GM18519 (cell line): ENCODE measurements around the gene CFAP119.

ENCODE experiments used
- ATAC-seq: cut with Tn5 transposase; IDR thresholded peaks from one replicate; pipeline ENCODE4 v1.9.1; 2021; ENCODE audit warnings: mild to moderate bottlenecking, moderate library complexity; ENCODE audit not compliant: unreplicated experiment, low FRiP score

CFAP119 gene

DNA sequence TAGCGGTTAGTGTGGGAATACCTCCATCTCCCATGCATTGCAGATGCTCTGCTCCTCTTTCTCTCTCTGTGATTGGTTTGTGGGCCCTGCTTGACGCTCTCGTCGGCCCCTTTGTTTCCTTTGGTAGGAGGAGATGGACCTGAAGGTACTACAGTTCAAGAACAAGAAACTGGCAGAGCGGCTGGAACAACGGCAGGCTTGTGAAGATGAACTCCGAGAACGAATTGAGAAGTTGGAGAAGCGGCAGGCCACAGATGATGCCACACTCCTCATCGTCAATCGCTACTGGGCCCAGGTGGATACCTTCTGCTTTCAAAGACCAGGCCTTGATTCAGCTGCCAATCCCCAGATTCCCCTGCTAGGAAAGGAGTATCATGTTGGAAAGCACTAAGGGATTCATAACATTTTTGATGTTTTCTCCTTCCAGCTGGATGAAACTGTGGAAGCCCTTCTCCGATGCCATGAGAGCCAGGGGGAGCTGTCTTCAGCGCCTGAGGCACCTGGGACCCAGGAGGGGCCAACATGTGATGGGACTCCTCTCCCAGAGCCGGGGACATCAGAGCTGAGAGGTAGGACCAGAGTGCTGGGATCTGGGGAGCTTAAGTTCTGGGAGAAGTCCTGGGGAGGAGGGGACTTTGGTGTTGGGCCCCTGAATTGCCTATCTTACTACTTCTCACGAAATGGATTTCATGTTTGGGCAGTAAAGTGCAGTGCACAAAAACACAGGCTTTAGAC is 1.3 kb upstream of the CFAP119 start:
- no peak for ATAC-seq

DNA sequence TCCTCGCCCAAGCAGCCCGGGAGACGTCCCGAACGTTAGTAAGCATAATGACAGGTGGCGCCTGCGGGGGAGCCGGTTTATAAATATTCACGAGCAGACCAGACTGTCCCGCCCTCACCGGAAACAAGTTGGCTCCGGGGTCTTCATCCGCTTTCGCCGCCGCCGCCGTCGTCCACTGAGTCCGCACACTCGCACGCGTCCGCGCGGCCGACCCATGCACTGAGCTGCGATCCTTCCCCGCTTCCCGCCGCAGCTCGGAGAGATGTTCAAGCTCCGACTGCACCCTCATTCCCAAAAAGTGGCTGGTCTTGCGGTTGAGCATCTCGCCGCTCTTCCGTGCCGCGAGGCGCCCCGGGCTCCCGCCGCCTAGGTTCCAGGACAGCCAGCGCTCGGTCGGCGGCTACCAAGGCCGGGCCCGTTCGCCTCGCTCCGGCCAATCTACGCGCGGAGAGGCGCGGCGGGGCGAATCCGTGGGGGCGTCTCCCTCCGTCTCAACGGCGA is 385 bp downstream of the CFAP119 start:
- no peak for ATAC-seq

DNA sequence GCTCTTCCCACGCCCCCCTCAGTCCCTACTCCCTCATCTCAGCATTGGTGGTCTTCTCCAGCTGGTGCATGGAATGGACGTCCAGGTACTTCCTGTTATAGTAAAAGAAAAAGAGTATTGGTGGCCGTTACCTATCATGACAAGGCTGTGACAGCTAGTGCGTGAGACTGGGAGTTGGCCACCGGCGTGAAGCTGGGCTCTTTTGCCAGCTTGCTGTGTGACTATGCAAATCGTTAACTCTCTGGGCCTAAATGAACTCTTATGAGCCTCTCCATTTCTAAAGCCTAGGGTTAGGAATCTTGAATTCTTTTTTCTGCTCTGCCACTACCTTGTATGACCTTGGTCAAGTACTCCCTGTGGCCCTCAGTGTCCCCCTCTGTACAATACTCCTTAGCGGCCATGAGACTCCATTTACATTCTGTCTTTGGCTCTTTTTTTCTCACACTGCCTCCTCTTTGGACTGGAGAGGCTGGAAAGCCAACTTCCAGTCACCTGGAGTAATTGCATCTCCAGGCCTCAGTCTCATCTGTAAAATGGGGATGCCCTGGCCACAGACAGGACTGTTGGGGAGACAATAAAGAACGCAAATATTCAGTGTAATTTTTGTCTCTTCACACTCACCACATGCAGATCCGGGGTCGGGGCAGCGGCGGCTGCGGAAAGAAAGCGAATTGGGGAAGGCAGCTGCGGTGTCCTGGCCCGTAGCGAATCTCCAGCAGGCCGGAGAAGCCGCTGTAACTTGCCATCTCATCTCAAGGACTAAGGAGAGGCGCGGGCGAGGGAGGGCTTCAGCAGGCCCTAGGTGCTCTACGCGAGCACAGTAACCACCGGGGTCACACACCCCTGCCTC is 1.1 kb downstream of the CFAP119 start:
- no peak for ATAC-seq

DNA sequence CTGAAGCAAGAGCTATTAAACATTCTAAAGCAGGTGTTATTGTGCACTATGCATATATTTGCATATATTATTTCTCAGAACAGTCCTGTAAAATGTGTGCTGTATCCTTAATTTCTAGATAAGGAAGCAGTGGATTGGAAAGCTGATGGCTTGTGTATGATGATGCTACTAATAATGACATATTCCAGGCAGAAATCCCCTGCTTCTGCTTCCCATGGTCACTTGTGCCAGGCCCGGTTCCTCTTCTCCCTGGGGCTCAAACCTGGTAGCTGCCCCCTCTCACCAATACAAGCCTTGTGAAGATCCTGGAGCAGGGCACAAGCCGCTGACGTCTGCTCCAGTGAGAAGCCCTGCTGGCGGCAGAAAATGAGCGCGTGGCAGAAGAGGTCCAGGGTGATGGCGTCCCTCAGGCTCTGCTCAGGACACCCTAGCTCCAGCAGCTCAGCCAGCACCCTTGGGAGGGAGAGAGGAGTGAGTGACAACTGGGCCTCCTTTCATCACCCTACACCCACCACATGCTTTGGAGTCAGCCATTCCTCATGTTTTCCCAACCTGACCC is 1.8 kb downstream of the CFAP119 start:
- no peak for ATAC-seq

DNA sequence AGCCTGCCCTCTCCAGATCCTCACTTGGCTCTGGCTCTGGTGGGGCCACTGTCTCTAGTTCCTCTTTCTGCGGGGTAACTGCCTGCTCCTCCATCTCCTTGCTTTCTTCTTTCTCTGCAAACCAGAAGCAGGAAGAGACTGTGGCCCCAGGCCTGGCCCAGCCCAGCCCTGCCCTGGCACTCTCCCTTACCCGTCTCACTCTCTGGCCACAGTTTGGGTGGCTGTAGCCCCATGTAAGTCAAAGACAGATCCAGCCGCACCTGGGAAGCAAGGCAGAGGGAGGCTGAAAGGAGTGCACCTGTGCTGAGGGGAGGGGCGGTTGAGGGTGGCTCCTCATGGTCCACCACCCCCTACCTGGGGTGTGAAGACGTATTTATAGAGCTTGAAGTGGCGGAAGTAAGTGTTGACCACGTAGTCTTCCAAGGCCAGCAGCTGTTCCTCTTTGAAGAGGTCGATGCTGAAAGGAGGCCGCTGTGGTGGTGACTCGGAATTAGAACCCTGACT is 2.8 kb downstream of the CFAP119 start:
- ATAC-seq, result no peak

DNA sequence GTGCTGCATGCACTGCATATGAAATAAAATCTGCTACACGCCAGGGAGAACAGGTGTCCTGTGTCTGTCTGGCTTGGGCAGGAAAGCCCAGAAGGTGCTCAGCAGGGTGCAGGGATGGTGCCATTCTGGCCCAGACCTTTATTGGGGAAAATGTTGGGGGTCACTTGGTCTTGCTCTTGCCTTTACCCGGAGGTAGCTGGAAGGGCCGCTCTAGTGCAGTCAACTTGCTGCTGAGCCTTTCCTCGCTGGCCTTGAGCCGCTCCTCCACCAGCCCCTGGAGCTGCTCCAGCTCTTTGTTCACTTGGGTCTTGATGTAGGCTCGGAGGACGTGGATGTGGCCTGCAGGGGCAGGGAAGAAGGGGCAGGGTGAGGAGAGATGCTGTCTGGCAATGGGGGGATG is 4.5 kb downstream of the CFAP119 start:
- no peak for ATAC-seq

DNA sequence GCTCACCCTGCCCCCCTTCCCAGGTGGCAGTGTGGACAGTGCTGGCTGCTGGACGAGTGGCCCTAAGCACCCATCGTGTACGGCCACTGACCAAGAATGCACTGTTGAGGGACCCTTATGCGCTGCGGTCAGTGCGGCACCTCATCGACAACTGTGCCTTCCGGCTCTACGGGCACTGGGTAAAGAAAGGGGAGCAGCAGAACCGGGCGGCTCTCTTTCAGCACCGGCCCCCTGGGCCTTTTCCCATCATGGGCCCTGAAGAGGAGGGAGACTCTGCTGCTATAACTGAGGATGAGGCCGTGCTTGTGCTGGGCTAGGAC is 5.1 kb downstream of the CFAP119 start:
- no peak for ATAC-seq

DNA sequence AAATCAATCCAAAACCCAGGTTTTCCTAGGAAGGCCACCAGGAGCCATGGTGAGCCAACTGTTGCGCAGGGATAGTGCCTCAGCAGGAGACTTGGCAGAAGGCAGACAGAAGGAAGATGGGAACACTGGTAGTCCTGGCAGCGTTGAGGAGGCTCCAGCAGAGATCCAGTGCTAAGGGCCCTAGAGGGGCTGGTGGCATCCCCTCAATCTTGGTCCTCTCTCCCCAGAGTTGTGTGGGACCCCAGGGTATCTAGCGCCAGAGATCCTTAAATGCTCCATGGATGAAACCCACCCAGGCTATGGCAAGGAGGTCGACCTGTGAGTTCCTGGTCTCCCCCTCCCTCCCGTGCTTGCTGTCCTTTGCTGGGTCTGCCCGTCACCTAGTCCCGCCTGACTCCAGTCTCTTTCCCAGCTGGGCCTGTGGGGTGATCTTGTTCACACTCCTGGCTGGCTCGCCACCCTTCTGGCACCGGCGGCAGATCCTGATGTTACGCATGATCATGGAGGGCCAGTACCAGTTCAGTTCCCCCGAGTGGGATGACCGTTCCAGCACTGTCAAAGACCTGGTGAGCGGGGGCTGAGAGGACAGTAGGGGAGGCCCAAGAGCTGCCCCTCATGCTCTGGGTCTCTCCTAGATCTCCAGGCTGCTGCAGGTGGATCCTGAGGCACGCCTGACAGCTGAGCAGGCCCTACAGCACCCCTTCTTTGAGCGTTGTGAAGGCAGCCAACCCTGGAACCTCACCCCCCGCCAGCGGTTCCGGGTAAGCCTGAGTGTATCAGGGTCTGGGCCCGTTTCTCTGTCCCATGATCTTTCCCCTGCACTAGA is 5.7 kb downstream of the CFAP119 start:
- no peak for ATAC-seq

DNA sequence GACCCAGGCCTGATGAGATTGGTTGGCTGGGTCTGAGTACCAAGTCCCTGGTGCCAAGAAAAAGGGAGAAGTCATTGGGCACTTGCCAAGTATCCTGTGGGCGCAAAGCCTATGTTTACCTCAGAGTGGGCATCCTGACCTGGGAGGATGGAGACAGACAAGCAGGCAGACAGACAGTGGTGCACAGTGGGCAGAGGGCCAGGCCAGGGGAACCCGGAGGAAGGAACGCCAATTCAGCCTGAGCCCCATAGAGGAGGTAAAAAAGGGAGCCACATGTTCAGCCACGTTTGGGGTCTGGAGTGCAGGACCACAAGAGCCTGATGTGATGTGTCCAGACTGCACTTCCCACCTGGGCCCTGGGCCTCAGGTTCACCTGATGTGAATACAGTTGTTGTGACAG is 8.3 kb downstream of the CFAP119 start:
- ATAC-seq, result no peak

DNA sequence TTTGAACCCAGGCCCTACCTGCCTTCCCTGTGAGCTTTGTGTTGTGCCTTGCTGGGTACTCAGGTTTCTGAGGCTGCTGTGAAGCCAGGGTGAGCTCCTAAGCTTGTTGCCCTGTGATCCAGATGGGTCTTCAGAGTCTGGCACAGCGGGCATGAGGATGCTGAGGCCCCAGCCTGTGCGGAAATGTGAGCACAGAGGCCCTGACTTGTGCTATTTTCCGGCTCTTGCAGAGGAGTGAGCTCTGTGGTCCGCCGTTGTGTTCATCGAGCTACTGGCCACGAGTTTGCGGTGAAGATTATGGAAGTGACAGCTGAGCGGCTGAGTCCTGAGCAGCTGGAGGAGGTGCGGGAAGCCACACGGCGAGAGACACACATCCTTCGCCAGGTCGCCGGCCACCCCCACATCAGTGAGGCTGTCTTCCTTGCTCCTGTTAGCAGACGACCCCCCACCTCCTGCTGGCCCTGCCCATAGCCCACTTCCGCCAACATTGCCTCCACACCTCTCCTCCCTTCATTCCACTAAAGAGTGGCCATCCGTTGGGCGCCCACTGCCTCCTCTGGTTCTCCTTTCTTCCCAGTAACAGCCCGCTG is 10.9 kb downstream of the CFAP119 start:
- ATAC-seq, result no peak

DNA sequence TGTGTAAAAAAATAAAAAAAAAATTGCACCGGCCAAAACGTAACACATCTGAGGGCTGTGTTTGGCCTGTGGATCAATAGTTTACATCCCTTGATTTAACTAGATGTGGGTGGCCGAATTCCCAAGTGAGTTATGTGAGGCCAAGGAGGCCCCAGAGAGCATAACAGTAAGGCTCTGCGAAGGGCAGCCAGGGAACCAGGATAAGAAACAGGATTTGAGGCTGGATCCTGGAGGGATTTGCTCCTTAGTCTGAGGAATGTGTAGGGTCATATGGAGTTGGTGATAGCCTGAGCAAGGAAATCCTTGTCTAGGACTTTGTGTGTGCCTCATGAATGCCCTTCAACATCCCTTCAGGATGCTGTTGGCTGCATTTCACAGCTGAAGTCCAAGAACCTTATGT is 11.7 kb downstream of the CFAP119 start:
- ATAC-seq, result no peak

DNA sequence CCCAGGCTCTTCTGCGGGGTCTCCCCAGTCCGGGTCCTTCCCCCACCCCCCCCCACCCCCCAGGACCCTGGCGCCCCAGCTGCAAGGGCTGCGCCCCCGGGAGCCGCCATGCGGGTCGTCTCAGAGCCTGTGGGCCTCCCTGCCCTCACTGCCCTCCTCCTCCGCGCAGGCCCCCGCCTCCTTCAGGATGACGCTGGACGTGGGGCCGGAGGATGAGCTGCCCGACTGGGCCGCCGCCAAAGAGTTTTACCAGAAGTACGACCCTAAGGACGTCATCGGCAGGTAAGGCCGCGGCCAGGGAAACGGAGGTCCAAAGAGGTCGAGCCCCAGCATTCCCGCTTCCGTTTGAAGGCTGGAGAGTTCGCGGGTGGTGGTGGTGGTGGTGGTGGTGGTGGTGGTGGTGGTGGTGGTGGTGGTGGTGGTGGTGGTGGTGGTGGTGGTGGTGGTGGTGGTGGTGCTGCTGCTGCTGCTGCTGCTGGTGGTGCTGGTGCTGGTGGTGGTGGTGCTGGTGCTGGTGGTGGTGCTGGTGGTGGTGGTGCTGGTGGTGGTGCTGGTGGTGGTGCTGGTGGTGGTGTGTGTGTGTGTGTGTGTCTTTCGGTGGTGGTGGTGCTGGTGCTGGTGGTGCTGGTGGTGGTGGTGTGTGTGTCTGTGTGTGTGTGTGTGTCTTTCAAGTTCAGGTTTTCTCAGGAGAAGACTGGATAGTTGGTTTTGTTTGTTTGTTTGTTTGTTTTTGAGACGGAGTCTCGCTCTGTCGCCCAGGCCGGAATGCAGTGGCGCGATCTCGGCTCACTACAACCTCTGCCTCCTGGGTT is 13.0 kb downstream of the CFAP119 start:
- ATAC-seq, result no peak

DNA sequence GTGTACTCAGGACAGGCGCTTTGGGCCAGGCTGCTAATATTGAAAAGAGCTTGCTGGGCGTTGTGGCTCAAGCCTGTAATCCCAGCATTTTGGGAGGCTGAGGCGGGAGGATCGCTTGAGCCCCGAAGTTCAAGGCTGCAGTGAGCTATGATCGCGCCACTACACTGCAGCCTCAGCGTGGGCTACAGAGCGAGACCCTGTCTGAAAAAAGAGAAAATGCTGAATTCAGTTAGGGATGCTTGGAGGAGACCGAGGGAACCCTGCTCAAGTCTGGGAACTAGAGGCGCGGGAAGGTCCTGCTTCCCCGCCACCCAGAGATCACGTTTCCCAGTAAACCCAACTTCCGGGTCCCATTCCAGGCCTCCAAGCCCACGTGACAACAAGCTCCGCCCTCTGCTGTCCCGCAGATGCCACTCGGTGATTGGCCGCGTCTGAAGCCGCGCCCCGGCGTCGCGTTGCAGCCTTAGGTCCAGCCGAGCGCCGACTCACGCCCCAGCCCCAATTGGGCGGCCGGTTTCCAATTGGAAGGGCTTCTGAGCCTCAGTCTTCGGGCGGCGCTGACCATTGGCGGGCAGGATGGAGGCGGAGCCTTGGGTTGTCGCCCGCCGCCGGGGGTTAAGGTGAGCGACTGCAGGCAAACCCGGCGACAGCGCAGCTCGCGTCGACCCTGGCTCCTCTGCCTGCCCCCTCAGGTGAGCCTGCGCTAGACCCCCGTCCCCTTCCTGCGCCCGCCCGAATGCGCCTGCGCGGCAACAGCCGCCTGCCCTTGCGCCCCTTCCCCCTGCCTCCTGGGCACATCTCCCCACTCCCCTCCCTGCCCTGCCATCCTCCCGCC is 13.8 kb downstream of the CFAP119 start, which contains the start of gene PHKG2:
Gene PHKG2 (plus strand): TSS at position 627 of the 835 bp plus-strand sequence. CDS start 396 bp downstream, outside the sequence.
- ATAC-seq, result peak; percentile 93

DNA sequence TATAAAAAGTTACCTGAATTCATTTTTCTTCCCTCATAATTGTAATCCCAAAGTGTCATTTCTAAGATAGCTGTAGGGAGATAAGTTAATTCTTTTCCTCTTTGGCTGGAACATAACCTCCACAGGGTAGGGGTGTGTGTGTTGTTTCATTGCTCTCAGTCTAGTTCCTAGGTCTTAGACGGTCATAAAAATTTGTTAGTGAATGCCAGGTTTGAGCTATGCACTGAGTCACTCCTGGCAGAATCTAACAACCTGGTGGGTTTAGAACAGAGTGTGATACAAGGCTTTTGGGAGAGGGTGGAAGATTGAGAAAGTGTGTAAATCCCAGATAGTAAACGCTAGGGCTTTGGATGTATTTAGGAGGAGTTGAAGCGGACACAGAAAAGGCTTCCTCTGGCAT is 14.5 kb downstream of the CFAP119 start:
- ATAC-seq, result no peak

DNA sequence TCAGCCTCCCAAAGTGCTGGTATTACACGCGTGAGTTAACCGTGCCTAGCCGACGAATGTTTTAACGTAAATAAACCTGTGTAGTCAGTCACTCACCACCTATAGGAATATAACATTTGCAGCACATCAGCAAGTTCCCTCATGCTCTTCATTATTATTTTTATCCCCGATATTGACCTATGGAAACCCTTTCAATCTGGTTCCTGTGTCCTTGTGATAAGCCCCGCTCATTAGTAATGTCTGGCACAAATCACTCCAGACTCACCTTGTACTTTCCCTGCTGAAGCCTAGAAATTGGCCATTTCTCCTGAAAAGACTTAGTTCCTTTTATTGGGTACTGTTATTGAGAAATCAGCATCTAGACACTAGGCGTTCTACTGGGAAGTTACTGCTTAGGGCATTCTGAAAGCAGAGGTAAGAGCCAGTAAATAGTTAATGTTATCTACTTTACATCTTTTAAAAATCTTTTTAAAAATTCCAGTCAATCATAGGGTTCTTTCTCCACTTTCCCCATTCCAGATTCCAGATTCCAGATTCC is 15.2 kb downstream of the CFAP119 start:
- no peak for ATAC-seq

DNA sequence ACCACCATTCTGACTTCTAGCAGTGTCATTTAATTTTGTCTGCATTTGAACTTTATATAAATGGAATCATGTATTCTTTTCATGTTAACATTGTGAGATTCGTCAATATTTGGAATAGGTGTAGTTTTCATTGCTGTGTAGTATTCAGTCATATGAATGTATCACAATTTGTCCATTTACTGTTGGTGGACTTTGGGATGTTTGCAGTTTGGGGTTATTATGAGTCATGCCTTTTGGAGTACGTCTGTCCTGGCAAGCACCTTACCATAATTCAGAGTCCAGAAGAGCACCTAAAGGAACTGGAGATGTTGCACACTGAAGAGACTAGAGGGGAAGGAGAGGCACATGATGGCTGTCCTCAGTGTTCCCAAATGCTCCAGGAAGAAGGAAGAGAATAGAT is 16.8 kb downstream of the CFAP119 start:
- ATAC-seq, result no peak

DNA sequence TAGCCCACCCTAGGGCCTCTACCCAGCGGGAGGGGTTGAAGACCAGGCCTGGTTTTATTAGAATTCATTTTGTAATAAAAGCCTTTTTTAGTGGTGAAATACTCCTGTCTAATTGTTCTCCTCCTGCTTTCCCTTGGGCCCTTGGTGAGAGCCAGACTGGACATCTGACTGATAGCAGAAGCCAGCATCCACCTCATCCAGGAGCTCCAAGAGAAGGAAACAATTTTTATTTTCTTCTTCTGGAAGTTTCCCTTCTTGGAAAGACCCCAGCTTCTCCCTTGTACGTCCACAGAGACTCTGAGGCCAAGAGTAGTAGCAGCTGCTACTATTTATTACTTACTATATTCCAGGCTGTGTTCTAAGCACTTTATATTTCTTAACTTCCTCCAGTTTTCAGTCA is 17.7 kb downstream of the CFAP119 start:
- ATAC-seq, result no peak

DNA sequence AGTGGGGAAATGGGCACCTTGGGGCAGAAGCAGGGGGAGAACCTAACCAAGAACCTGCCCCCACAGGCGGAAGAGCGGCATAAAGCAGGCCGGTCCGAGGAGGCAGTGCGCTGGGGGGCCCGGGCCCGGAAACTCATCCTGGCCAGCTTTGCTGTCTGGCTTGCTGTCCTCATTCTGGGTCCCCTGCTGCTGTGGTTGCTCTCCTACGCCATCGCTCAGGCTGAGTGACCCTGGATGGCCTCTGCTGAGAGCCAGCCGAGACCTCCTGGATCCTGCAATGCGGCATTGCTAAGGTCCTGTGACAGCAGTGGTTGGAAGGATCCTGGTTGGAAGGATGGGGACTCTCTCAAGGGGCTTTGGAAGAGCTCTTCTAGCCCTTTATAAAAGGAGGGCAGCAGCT is 18.1 kb downstream of the CFAP119 start:
- no peak for ATAC-seq
